Urinary bladder (tissue), 4 donors: ENCODE data around the gene TYMS. TPM values are rescaled to one million over a fixed set of nuclear protein-coding genes. Genes with fewer than 3 reads are reported as not detected.

Source experiments
- DNase-seq: peaks from one replicate; pipeline ENCODE4 v3.0.0-alpha.2; 2015; ENCODE audit errors: extremely low spot score
- H3K27ac ChIP-seq: one replicate; pipeline ENCODE4 v1.5.1; 2013; ENCODE audit warnings: low read depth, mild to moderate bottlenecking, moderate library complexity
- H3K36me3 ChIP-seq: one replicate; pipeline ENCODE4 v1.6.1; 2013; ENCODE audit warnings: mild to moderate bottlenecking, moderate library complexity; ENCODE audit not compliant: insufficient read depth
- H3K4me1 ChIP-seq: one replicate; pipeline ENCODE4 v1.6.1; 2013; ENCODE audit warnings: mild to moderate bottlenecking, moderate library complexity; ENCODE audit not compliant: insufficient read depth
- H3K4me3 ChIP-seq: one replicate; pipeline ENCODE4 v1.5.1; 2013; ENCODE audit warnings: low read depth, low read length
- WGBS: extraction: QIAGEN DNeasy Blood & Tissue Kit; methylation state at CpG from one replicate; pipeline ENCODE4 v1.1.7; 2013; 5-methylcytosine and 5-hydroxymethylcytosine counted together
- polyA plus RNA-seq: library from polyadenylated mRNA; stranded (reverse); fragments of 200-250 nt; gene quantifications from one replicate; pipeline ENCODE4 v1.2.3, GENCODE V29; 2013
- total RNA-seq: library from RNA; depleted of rRNA; stranded (reverse); fragments of >200 nt; gene quantifications from one replicate; pipeline ENCODE4 v1.2.3, GENCODE V29; 2014
- donor health status: healthy with polysubstance abuse.
- donor health status: healthy.

TYMS gene
- total and polyA plus RNA-seq, 2 donors, result 2.2 to 31.4 TPM

DNA sequence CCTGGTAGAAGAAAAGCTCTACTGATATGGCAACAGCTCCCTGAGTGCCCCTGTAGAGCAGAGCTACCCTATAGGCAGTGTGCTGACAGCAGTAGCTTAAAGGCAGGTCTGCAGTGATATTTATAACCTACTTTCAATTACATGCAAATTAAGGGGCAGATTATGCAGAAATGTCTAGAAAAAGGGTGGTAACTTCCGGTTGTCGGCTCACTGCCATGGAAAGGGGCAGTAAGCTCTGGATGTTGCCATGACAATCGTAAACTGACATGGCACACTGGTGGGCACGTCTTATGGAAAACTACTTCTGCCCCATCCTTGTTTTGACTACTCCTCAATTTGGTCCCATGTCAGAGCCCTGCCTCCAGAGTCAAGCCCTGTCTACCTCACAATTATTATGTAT is 2.9 kb upstream of the TYMS start:
- no peaks in the 10 kb centered on the region for H3K4me1 ChIP-seq
- no peak overlapping the region for H3K27ac ChIP-seq
- no peak overlapping the region for H3K4me3 ChIP-seq
- H3K36me3 ChIP-seq, result no peaks in the 10 kb centered on the region
- WGBS, result 96% methylated on average over 4 of the region's 4 CpGs
- no peak for DNase-seq

DNA sequence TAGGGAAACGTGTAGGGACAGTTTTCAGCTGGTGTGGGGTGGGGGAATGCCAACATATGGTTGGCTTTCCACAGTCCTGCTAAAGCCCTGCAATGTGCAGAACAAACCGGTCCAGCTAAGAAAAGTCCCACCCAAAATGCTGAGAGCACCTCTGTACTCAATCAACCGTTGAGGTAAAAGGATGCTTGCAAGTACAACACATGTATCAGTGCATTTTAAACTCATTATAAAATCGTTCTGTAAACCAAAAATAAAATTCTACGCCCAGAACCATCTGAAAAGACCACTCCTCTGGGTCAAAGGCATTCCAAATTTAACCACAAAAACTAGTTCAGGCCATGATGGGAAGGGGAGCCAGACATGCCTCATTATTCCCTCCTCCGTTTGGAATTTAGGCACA is 2.0 kb upstream of the TYMS start:
- 82% methylated on average over 6 of the region's 6 CpGs for WGBS
- H3K36me3 ChIP-seq, result no peaks in the 10 kb centered on the region
- H3K4me1 ChIP-seq, result no peaks in the 10 kb centered on the region
- H3K4me3 ChIP-seq, result no peak overlapping the region
- no peak overlapping the region for H3K27ac ChIP-seq
- DNase-seq, result no peak

DNA sequence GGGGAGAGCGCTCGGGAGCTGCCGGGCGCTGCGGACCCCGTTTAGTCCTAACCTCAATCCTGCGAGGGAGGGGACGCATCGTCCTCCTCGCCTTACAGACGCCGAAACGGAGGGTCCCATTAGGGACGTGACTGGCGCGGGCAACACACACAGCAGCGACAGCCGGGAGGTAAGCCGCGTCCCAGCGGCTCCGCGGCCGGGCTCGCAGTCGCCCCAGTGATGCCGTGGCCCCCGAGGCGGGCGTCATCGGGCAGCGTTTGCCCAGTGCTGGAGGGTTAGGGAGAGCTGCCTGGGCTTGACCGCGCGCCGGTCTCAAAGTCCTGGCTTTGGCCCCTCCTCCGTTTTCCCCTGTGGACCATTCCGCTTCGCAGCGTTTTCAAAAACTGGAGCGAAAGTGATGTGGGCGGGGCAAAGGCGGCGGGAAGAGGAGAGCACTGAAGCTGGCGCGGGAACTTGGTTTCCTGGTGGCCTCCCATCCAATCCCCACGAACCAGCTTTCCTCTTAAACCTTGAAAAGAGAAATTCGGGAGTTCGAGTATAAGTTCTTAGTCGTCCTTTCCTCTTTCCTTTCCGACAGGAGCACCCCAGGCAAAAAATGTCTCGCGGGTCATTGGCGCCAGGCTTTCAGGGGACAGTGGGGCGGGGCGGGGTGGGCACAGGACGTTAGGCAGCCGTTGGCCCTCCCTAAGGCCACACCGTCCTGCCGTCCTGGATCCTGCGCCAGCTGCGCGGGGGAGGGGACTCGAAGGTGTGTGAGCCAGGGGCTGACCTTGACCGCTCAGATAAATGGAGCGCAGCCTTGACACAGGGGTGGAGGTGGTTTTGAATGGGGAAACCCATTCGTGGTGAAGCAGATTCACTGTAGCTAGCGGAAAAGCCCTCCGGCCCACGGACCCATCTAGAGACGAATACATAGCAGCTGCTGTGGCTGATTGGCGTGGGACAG is 821 bp downstream of the TYMS start:
- WGBS, result 2% methylated on average over 72 of the region's 72 CpGs
- Histone ChIP-seq H3K36me3 (no peaks in the 10 kb centered on the region), H3K4me1 (no peaks in the 10 kb centered on the region), H3K27ac (no peak overlapping the region), H3K4me3 (peak overlapping the region; percentile 66)
- peak; percentile 85 for DNase-seq

DNA sequence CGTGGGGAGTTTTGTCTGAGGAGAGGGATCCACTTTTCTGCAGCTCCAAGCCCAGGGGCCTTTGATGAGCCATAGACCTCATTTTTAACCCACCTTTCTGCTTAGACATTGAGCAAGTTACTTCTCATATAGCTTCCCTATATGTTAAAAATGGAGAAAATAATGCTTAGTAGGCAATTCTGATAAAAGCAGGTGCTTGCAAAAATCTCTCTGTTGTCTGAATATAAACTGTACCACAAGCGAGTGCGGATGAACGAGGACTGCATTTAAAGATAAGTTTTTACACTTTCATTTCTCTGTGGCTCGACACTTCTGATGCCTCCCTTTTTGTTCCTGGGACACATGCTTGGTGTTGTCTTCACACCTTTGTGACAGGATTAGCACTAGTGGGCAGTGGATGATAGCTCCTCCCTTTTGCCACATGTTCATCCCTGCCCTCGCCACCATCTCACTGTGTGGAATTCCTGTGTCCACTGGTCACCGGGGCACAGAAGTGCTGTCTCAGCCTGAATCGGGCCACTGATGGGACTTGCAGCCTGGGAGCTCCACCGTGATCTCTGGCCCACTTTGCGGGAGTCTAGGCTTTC is 1.6 kb downstream of the TYMS start:
- Histone ChIP-seq H3K4me3 (no peak overlapping the region), H3K4me1 (no peaks in the 10 kb centered on the region), H3K27ac (no peak overlapping the region), H3K36me3 (no peaks in the 10 kb centered on the region)
- 84% methylated on average over 10 of the region's 10 CpGs for WGBS
- no peak for DNase-seq

DNA sequence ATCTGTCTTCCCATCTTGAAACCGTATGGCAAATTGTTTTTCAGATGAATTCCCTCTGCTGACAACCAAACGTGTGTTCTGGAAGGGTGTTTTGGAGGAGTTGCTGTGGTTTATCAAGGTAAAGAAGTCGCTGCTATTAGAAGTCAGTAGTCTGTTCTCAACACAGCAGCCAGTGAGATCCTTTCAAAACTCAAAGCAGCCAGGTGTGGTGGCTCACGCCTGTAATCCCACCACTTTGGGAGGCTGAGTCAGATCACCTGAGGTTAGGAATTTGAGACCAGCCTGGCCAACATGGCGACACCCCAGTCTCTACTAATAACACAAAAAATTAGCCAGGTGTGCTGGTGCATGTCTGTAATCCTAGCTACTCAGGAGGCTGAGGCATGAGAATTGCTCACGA is 2.1 kb downstream of the TYMS start:
- Histone ChIP-seq H3K4me3 (no peak overlapping the region), H3K27ac (no peak overlapping the region), H3K4me1 (no peaks in the 10 kb centered on the region), H3K36me3 (no peaks in the 10 kb centered on the region)
- DNase-seq, result no peak
- WGBS, result 92% methylated on average over 6 of the region's 6 CpGs

DNA sequence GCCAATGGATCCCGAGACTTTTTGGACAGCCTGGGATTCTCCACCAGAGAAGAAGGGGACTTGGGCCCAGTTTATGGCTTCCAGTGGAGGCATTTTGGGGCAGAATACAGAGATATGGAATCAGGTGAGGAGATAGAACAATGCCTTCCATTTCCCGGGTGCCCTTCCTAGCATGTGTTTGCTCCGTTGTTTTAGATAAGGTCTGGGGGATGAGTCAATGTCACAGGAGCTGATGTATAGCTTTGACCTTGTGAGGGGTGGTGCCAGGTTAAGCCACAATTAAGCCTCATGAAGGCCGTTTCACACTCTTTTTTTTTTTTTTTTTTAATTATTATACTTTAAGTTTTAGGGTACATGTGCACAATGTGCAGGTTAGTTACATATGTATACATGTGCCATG is 4.7 kb downstream of the TYMS start:
- 95% methylated on average over 4 of the region's 4 CpGs for WGBS
- DNase-seq, result no peak
- H3K36me3 ChIP-seq, result no peaks in the 10 kb centered on the region
- no peaks in the 10 kb centered on the region for H3K4me1 ChIP-seq
- H3K4me3 ChIP-seq, result no peak overlapping the region
- H3K27ac ChIP-seq, result no peak overlapping the region

DNA sequence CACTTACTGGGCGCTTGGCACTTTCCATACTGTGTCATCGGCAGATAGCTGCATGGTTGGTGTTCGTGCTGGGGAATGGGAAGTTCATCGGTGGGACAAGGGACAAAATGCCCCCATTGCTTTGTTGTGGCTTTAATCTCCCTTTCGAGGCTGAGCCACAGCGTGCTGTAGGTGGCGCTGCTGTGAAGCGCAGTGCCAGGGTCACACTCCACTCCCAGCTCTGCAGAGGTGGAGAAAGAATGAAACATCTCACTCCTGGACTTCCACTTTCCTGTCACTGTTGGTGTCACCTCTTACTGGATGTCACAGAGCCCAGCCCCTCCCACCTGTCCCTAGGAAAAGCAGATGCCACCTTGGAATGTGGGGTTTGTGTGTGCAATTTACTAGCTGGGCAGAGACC is 8.7 kb downstream of the TYMS start:
- H3K4me3 ChIP-seq, result no peak overlapping the region
- DNase-seq, result no peak
- H3K36me3 ChIP-seq, result no peaks in the 10 kb centered on the region
- H3K4me1 ChIP-seq, result no peaks in the 10 kb centered on the region
- H3K27ac ChIP-seq, result no peak overlapping the region
- WGBS, result 86% methylated on average over 8 of the region's 8 CpGs

DNA sequence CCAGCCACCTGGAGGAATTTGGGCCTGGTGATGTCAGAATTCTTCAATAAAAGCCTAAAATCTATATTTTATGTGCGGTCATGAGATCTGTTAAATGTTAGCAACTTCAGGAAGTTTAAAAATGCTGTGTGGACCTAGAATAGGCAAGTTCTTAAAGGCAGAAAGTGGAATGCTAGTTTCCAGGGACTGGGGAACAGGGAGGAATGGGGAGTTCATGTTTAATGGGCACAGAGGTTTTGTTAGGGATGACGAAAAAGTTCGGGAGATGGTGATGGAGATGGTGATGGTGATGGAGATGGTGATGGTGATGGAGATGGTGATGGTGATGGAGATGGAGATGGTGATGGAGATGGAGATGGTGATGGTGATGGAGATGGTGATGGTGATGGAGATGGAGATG is 9.2 kb downstream of the TYMS start:
- WGBS, result 97% methylated on average over 3 of the region's 3 CpGs
- no peaks in the 10 kb centered on the region for H3K36me3 ChIP-seq
- H3K27ac ChIP-seq, result no peak overlapping the region
- DNase-seq, result no peak
- no peaks in the 10 kb centered on the region for H3K4me1 ChIP-seq
- no peak overlapping the region for H3K4me3 ChIP-seq

DNA sequence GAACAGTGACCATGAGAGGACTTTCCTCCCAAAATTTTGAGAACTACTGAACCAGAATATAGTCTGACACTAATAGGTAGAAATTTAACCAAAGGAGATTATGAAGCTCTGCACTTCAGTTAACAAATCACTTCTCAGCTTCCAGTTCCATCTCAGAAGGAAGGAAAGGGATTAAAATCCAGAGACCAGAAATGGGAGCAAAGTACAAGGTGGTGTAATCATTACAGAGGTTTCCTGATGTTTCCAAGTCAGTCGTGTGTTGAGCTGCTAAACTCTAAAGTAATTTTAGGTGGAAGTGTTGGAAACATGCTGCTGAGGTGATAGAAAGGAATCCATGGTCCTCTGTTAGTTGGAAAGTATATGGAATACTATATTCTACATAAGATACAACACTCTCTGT is 10.8 kb downstream of the TYMS start:
- H3K27ac ChIP-seq, result no peak overlapping the region
- WGBS, result 74% methylated on average over 1 of the region's 1 CpG
- H3K4me1 ChIP-seq, result no peaks in the 10 kb centered on the region
- DNase-seq, result no peak
- no peaks in the 10 kb centered on the region for H3K36me3 ChIP-seq
- H3K4me3 ChIP-seq, result no peak overlapping the region

DNA sequence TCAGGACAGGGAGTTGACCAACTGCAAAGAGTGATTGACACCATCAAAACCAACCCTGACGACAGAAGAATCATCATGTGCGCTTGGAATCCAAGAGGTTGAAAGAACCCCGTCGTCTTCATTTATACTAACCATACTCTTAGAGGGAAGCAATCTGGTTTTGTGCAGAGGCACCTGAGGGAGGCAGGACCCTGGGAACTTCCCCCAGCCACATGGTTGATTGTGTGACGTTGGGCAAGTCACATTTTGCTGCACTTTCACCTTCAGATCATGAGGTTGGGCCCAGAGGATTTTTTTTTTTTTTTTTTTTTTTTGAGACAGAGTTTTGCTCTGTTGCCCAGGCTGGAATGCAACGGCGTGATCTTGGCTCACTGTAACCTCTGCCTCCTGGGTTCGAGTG is 11.6 kb downstream of the TYMS start:
- Histone ChIP-seq H3K27ac (no peak overlapping the region), H3K4me3 (no peak overlapping the region), H3K4me1 (no peaks in the 10 kb centered on the region), H3K36me3 (no peaks in the 10 kb centered on the region)
- WGBS, result 94% methylated on average over 8 of the region's 8 CpGs
- DNase-seq, result no peak

DNA sequence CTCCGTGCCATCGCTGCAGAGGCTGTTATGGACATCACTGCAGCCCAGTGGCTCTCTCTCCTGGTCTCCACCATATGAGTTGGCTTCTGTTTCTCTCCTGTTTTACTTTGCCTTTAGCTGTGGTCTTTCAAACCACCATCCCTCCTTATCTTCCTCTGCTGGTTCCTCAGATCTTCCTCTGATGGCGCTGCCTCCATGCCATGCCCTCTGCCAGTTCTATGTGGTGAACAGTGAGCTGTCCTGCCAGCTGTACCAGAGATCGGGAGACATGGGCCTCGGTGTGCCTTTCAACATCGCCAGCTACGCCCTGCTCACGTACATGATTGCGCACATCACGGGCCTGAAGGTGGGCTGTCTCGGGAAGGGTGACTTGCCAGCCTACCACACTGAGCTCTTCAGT is 13.1 kb downstream of the TYMS start:
- WGBS, result 95% methylated on average over 11 of the region's 11 CpGs
- Histone ChIP-seq H3K4me1 (no peaks in the 10 kb centered on the region), H3K27ac (no peak overlapping the region)

DNA sequence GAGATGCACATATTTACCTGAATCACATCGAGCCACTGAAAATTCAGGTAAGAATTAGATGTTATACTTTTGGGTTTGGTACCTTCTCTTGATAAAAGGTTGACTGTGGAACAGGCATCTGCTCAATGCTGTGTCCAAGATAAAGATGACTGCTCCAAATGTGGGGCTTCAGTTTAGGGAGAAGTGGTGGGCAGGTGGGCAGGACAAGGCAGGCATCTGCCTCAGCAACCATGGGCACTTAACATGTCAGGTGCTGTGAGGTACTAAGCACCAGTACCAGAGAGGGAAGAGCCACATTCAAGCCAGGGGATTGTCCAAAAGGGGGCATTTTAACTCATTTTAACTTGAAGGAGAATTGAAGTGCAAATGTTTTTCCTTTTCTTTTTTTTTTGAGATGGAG is 14.0 kb downstream of the TYMS start:
- 92% methylated on average over 1 of the region's 1 CpG for WGBS
- no peak overlapping the region for H3K4me3 ChIP-seq
- H3K4me1 ChIP-seq, result no peaks in the 10 kb centered on the region
- no peak for DNase-seq
- no peaks in the 10 kb centered on the region for H3K36me3 ChIP-seq
- no peak overlapping the region for H3K27ac ChIP-seq

More for the DNA sequence above, 13.1 kb downstream of the TYMS start:
- Histone ChIP-seq H3K36me3 (no peaks in the 10 kb centered on the region), H3K4me3 (no peak overlapping the region)
- no peak for DNase-seq

DNA sequence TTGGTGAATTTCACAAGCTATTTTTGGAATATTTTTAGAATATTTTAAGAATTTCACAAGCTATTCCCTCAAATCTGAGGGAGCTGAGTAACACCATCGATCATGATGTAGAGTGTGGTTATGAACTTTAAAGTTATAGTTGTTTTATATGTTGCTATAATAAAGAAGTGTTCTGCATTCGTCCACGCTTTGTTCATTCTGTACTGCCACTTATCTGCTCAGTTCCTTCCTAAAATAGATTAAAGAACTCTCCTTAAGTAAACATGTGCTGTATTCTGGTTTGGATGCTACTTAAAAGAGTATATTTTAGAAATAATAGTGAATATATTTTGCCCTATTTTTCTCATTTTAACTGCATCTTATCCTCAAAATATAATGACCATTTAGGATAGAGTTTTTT is 15.9 kb downstream of the TYMS start:
- 53% methylated on average over 3 of the region's 3 CpGs for WGBS
- Histone ChIP-seq H3K27ac (no peak overlapping the region), H3K36me3 (no peaks in the 10 kb centered on the region), H3K4me3 (no peak overlapping the region), H3K4me1 (no peaks in the 10 kb centered on the region)
- DNase-seq, result no peak

DNA sequence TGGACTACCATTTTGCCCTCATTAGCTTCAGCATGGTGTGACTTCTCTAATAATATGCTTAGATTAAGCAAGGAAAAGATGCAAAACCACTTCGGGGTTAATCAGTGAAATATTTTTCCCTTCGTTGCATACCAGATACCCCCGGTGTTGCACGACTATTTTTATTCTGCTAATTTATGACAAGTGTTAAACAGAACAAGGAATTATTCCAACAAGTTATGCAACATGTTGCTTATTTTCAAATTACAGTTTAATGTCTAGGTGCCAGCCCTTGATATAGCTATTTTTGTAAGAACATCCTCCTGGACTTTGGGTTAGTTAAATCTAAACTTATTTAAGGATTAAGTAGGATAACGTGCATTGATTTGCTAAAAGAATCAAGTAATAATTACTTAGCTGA is 16.3 kb downstream of the TYMS start:
- Histone ChIP-seq H3K27ac (no peak overlapping the region), H3K36me3 (no peaks in the 10 kb centered on the region), H3K4me1 (no peaks in the 10 kb centered on the region), H3K4me3 (no peak overlapping the region)
- WGBS, result 38% methylated on average over 5 of the region's 5 CpGs
- DNase-seq, result no peak
